B cell (primary cell): ENCODE results near the gene TGFBR1.

Experiments
- CTCF ChIP-seq: fragments of 200-600 bp; IDR thresholded peaks from one replicate; pipeline ENCODE4 v1.8.0; 2022; ENCODE audit warnings: antibody characterized with exemption, mild to moderate bottlenecking
- EZH2 ChIP-seq: IDR thresholded peaks from 2 replicates; pipeline ENCODE4 v1.6.1; 2012; ENCODE audit warnings: borderline replicate concordance, low read depth, mild to moderate bottlenecking, moderate library complexity, low read length; ENCODE audit not compliant: insufficient read depth, poor library complexity, severe bottlenecking

GRCh38 chr9:99199938-99200539 lies 95.1 kb downstream of the TGFBR1 start:
- TF ChIP-seq CTCF (no peak), EZH2 (no peak)
